ENCODE results near the gene NAALADL2. TPM values are rescaled to one million over a fixed set of nuclear protein-coding genes. Genes with fewer than 3 reads are reported as not detected.

Gene NAALADL2
- total RNA-seq, 1 donor from 2014 or later = 11.5 TPM

DNA sequence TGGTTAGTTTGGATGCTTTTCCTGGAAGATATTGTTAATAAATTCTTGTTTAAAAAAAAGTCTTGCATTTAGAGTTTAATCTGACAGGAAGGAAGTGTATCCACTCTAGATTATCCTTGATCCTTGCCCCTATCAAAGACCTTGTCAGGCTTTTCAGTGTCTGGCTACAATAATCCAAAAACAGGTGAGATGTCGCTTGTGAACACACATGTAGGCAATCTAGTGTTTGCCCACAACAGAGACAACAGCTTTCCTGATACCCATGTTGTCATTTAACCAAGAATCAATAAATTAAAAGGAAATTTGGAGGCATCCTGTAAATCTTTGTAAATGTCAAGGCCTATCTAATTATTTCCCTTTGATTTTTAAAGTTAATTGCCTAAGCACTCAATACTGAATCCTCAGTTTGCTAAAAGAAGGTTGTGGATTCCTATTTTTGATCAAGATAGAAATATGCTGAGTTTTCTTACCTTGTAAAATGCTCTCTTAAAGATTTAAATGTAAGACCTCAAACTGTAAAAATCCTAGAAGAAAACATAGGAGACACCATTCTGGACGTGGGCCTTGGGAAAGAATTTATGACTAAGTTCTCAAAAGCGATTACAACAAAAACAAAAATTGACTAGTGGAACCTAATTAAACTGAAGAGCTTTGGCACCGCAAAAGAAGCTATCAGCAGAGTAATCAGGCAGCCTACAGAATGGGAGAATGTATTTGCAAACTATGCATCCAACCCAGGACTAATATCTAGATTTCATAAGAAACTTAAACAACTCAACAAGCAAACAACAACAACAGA lies 207.7 kb downstream of the NAALADL2 start:
- TF ChIP-seq EZH2phosphoT487 (IDR thresholded peaks at IDR 0.05) (no peak), CTCF (IDR thresholded peaks at IDR 0.05) (no peak), EZH2 (IDR thresholded peaks at IDR 0.05) (no peak)
- H3K27ac Mint-ChIP-seq = no peak overlapping the region
- DNase-seq (ENCODE audit: low spot score) = no peak

DNA sequence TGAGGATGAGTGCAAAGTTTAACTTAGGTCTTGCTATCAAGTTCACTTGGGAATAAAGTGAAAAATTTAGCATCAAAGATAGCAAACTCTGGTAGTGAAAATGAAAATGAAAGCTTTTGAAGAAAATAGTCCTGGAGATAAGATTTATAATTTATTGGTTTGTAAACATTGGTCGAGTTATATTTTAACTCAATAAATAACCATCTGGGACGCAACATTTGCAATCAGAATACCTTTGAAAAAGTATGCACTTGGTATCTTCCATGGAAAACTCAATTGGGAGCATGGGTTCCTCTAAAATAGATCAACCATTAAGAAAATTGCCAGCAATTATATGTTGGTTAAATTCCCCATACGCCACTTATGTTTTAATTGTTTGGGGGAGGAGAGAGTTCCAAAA lies 209.5 kb downstream of the NAALADL2 start:
- H3K4me1 ChIP-seq = no peaks in the 10 kb centered on the region
- H3K27ac ChIP-seq = no peak overlapping the region
- H3K4me1 Mint-ChIP-seq = peaks cover 6% of the 10 kb centered on the region
- H3K27me3 ChIP-seq = no peaks in the 10 kb centered on the region
- no peak overlapping the region for H3K4me3 ChIP-seq
- H2AFZ ChIP-seq (replicated peaks) = no peak overlapping the region
- H3K4me2 ChIP-seq = no peak overlapping the region
- no peak overlapping the region for H3K4me3 Mint-ChIP-seq
- no peaks in the 10 kb centered on the region for H3K27me3 Mint-ChIP-seq (ENCODE audit: insufficient read depth, low read depth)
- no peaks in the 10 kb centered on the region for H3F3A ChIP-seq (ENCODE audit: low read depth)
- no peak overlapping the region for H3K27ac Mint-ChIP-seq
- TF ChIP-seq CTCF (IDR thresholded peaks at IDR 0.05) (no peak), EZH2phosphoT487 (IDR thresholded peaks at IDR 0.05) (no peak), EZH2 (IDR thresholded peaks at IDR 0.05) (no peak)
- H3K36me3 Mint-ChIP-seq = no peaks in the 10 kb centered on the region
- H3K9me3 ChIP-seq (ENCODE audit: low read depth) = no peaks in the 10 kb centered on the region
- H3K79me2 ChIP-seq (ENCODE audit: low read depth) = no peaks in the 10 kb centered on the region
- H3K36me3 ChIP-seq = no peaks in the 10 kb centered on the region
- no peaks in the 10 kb centered on the region for H3K9me3 Mint-ChIP-seq
- H4K20me1 ChIP-seq (ENCODE audit: low read depth) = no peaks in the 10 kb centered on the region
- no peak for DNase-seq (ENCODE audit: low spot score)
- no peak overlapping the region for H3K9ac ChIP-seq

More for the DNA sequence above, 207.7 kb downstream of the NAALADL2 start:
- H3K36me3 ChIP-seq = no peaks in the 10 kb centered on the region
- Mint-ChIP-seq H3K36me3 (no peaks in the 10 kb centered on the region), H3K4me3 (no peak overlapping the region), H3K4me1 (no peaks in the 10 kb centered on the region), H3K27me3 (ENCODE audit: insufficient read depth, low read depth) (no peaks in the 10 kb centered on the region), H3K9me3 (no peaks in the 10 kb centered on the region)
- H3K79me2 ChIP-seq (ENCODE audit: low read depth) = no peaks in the 10 kb centered on the region
- H3F3A ChIP-seq (ENCODE audit: low read depth) = no peaks in the 10 kb centered on the region
- H3K27ac ChIP-seq = no peak overlapping the region
- H4K20me1 ChIP-seq (ENCODE audit: low read depth) = no peaks in the 10 kb centered on the region
- no peak overlapping the region for H3K4me3 ChIP-seq
- no peaks in the 10 kb centered on the region for H3K9me3 ChIP-seq (ENCODE audit: low read depth)
- H3K4me2 ChIP-seq = no peak overlapping the region
- H2AFZ ChIP-seq (replicated peaks) = no peak overlapping the region
- no peak overlapping the region for H3K9ac ChIP-seq
- no peaks in the 10 kb centered on the region for H3K4me1 ChIP-seq
- H3K27me3 ChIP-seq = no peaks in the 10 kb centered on the region

DNA sequence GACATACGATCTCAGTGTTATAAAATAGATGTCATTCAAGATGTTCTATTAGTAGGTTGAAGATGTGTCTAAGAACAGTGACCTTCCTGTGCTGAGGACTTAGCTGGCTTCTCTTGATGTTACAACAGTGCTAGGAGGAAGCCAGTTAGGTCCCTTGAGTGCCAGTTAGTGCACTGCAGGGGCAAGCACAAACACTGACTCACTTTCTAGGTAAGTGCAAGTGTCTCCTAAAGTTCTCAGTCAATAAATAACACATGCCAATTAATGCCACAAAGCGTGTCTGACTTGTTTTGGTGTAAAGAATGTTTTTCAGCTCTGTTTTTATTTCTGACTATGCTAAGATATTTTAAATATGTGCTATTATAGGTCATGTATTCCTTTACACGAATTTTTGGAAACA lies 211.8 kb downstream of the NAALADL2 start:
- Histone ChIP-seq H3K9me3 (ENCODE audit: low read depth) (no peaks in the 10 kb centered on the region), H2AFZ (replicated peaks) (no peak overlapping the region), H3K27me3 (no peaks in the 10 kb centered on the region), H3K4me2 (no peak overlapping the region), H3K27ac (no peak overlapping the region), H3K4me1 (no peaks in the 10 kb centered on the region), H3K9ac (no peak overlapping the region), H3K79me2 (ENCODE audit: low read depth) (no peaks in the 10 kb centered on the region), H3F3A (ENCODE audit: low read depth) (no peaks in the 10 kb centered on the region), H4K20me1 (ENCODE audit: low read depth) (no peaks in the 10 kb centered on the region), H3K36me3 (no peaks in the 10 kb centered on the region), H3K4me3 (no peak overlapping the region)
- H3K4me3 Mint-ChIP-seq = no peak overlapping the region
- peaks cover 6% of the 10 kb centered on the region for H3K4me1 Mint-ChIP-seq
- H3K27me3 Mint-ChIP-seq (ENCODE audit: insufficient read depth, low read depth) = no peaks in the 10 kb centered on the region
- H3K36me3 Mint-ChIP-seq = no peaks in the 10 kb centered on the region
- TF ChIP-seq CTCF (IDR thresholded peaks at IDR 0.05) (no peak), EZH2 (IDR thresholded peaks at IDR 0.05) (no peak), EZH2phosphoT487 (IDR thresholded peaks at IDR 0.05) (no peak)
- H3K27ac Mint-ChIP-seq = no peak overlapping the region
- H3K9me3 Mint-ChIP-seq = no peaks in the 10 kb centered on the region
- no peak for DNase-seq (ENCODE audit: low spot score)

All from neural progenitor cell (in vitro differentiated cells).